Peyer's patch (tissue), 4 donors: ENCODE data around the gene BCAS1.

Experiments
- POLR2A ChIP-seq, 2 donors: fragments of 450-650 bp; IDR thresholded peaks; one replicate each; pipeline ENCODE4 v1.5.1; 2017; ENCODE audit warnings: antibody characterized with exemption in 2 of 2, mild to moderate bottlenecking in 2 of 2, moderate library complexity in 2 of 2
- TF ChIP-seq, protein P1 (sequence below), 6 experiments: fragments of 450-650 bp in 4 of 6; fragments of 200-600 bp in 2 of 6; sonication (generic) in 1 of 6; IDR thresholded peaks; one replicate each; pipeline ENCODE4 v1.5.1; 2017 to 2019; ENCODE audit warnings: antibody characterized with exemption in 6 of 6, mild to moderate bottlenecking in 3 of 6, moderate library complexity in 1 of 6

GRCh38 chr20:54104781-54105180 is 34.4 kb upstream of the BCAS1 start:
- TF ChIP-seq, protein P1, sequence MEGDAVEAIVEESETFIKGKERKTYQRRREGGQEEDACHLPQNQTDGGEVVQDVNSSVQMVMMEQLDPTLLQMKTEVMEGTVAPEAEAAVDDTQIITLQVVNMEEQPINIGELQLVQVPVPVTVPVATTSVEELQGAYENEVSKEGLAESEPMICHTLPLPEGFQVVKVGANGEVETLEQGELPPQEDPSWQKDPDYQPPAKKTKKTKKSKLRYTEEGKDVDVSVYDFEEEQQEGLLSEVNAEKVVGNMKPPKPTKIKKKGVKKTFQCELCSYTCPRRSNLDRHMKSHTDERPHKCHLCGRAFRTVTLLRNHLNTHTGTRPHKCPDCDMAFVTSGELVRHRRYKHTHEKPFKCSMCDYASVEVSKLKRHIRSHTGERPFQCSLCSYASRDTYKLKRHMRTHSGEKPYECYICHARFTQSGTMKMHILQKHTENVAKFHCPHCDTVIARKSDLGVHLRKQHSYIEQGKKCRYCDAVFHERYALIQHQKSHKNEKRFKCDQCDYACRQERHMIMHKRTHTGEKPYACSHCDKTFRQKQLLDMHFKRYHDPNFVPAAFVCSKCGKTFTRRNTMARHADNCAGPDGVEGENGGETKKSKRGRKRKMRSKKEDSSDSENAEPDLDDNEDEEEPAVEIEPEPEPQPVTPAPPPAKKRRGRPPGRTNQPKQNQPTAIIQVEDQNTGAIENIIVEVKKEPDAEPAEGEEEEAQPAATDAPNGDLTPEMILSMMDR (IDR thresholded peaks at IDR 0.05), result no peak
- no peak for TF ChIP-seq POLR2A (IDR thresholded peaks at IDR 0.05)
